Measurements from ENCODE around the gene KIAA1586. TPM values are rescaled to one million over a fixed set of nuclear protein-coding genes. Genes with fewer than 3 reads are reported as not detected.

KIAA1586 gene
- total and polyA plus RNA-seq, 12 donors, result 3.7 to 43.1 (median 15.8) TPM

- WGBS, 4 donors, result 26 to 39% (median 32%) methylated on average over 3 of the region's 3 CpGs
- TF ChIP-seq POLR2A (IDR thresholded peaks at IDR 0.05) (no peak), CTCF (IDR thresholded peaks at IDR 0.05) (no peak)
- Histone ChIP-seq H3K9me3 (replicated peaks in 1 of 3) (peaks cover 0 to 3% (median 0%) of the 10 kb centered on the region in 3 donors), H3K27me3 (no peaks in the 10 kb centered on the region), H3K4me3 (no peak overlapping the region), H3K36me3 (replicated peaks in 1 of 2) (no peaks in the 10 kb centered on the region), H3K27ac (no peak overlapping the region), H3K4me1 (replicated peaks in 1 of 2) (no peaks in the 10 kb centered on the region)
- intact Hi-C loops (cut with DNase I), result loop anchor here in 1 of 2 donors (10.0 kb wide), 1 partner anchor 112 kb away; no protein-coding TSS in a partner anchor
- no peak for DNase-seq
Observed at GRCh38 chr6:57017069-57017468, 29.4 kb upstream of the KIAA1586 start.

GRCh38 chr6:57017841-57018240 lies 28.7 kb upstream of the KIAA1586 start:
- Histone ChIP-seq H3K9me3 (replicated peaks in 1 of 3) (peaks cover 0 to 3% (median 0%) of the 10 kb centered on the region in 3 donors), H3K27me3 (no peaks in the 10 kb centered on the region), H3K36me3 (replicated peaks in 1 of 2) (no peaks in the 10 kb centered on the region), H3K4me1 (replicated peaks in 1 of 2) (no peaks in the 10 kb centered on the region), H3K4me3 (no peak overlapping the region), H3K27ac (no peak overlapping the region)
- intact Hi-C loops (cut with DNase I), result loop anchor here in 1 of 2 donors (10.0 kb wide), 1 partner anchor 113 kb away; no protein-coding TSS in a partner anchor
- DNase-seq, result no peak
- WGBS, 4 donors, result 79 to 98% (median 86%) methylated on average over 1 of the region's 1 CpG
- TF ChIP-seq POLR2A (IDR thresholded peaks at IDR 0.05) (no peak), CTCF (IDR thresholded peaks at IDR 0.05) (no peak)

GRCh38 chr6:57019434-57019833 lies 27.1 kb upstream of the KIAA1586 start:
- H3K27me3 ChIP-seq, result no peaks in the 10 kb centered on the region
- intact Hi-C loops (cut with DNase I), result loop anchor here in 1 of 2 donors (10.0 kb wide), 1 partner anchor 115 kb away; no protein-coding TSS in a partner anchor
- no peak for TF ChIP-seq CTCF (IDR thresholded peaks at IDR 0.05)
- TF ChIP-seq POLR2A (IDR thresholded peaks at IDR 0.05), result no peak
- 80 to 86% (median 85%) methylated on average over 4 of the region's 4 CpGs for WGBS, 4 donors
- H3K27ac ChIP-seq, result no peak overlapping the region
- no peaks in the 10 kb centered on the region for H3K4me1 ChIP-seq (replicated peaks in 1 of 2)
- H3K4me3 ChIP-seq, result no peak overlapping the region
- peaks cover 0 to 6% (median 0%) of the 10 kb centered on the region in 3 donors for H3K9me3 ChIP-seq (replicated peaks in 1 of 3)
- no peaks in the 10 kb centered on the region for H3K36me3 ChIP-seq (replicated peaks in 1 of 2)
- DNase-seq, result no peak

- Histone ChIP-seq H3K36me3 (replicated peaks in 1 of 2) (no peaks in the 10 kb centered on the region), H3K4me3 (no peak overlapping the region), H3K4me1 (replicated peaks in 1 of 2) (no peaks in the 10 kb centered on the region), H3K9me3 (replicated peaks in 1 of 3) (peaks cover 0 to 8% (median 4%) of the 10 kb centered on the region in 3 donors), H3K27me3 (no peaks in the 10 kb centered on the region), H3K27ac (no peak overlapping the region)
- intact Hi-C loops (cut with DNase I), result loop anchor here in 1 of 2 donors (5.0 kb wide), 2 partner anchors 114 to 291 kb away; no protein-coding TSS in a partner anchor
- DNase-seq, result no peak
- TF ChIP-seq CTCF (IDR thresholded peaks at IDR 0.05) (peak; percentile 46 to 71 (median 60)), POLR2A (IDR thresholded peaks at IDR 0.05) (no peak)
- WGBS, 4 donors, result 16 to 35% (median 26%) methylated on average over 1 of the region's 1 CpG
Observed at GRCh38 chr6:57021086-57021720, 25.3 kb upstream of the KIAA1586 start.

All from adrenal gland (tissue), 12 donors.